ENCODE data around the gene ECHDC3.

Gene ECHDC3

GRCh38 chr10:11704092-11704491, 38.1 kb upstream of the ECHDC3 start:
- Histone ChIP-seq H3K27ac (ENCODE audit: low read depth, low read length) (no peak overlapping the region), H3K27me3 (ENCODE audit: control insufficient read depth, low read length) (no peaks in the 10 kb centered on the region), H4K20me1 (ENCODE audit: control insufficient read depth, insufficient read depth, low read depth, low read length) (no peaks in the 10 kb centered on the region), H3K9me3 (ENCODE audit: control insufficient read depth, insufficient read depth, low read length) (no peaks in the 10 kb centered on the region), H3K4me1 (ENCODE audit: control insufficient read depth, low read length) (peaks cover 11% of the 10 kb centered on the region), H3K9me2 (replicated peaks; ENCODE audit: control insufficient read depth, low read length) (no peaks in the 10 kb centered on the region), H3K36me3 (ENCODE audit: control insufficient read depth, low read length) (no peaks in the 10 kb centered on the region), H3K79me2 (ENCODE audit: control insufficient read depth, low read length) (no peaks in the 10 kb centered on the region), H3F3A (ENCODE audit: control insufficient read depth, insufficient read depth) (no peaks in the 10 kb centered on the region), H3K4me3 (ENCODE audit: low read length) (no peak overlapping the region), H3K4me2 (ENCODE audit: low read length) (no peak overlapping the region)
- no peak for TF ChIP-seq CTCF (IDR thresholded peaks at IDR 0.05; ENCODE audit: low read depth, low read length, poor library complexity, severe bottlenecking)
- TF ChIP-seq EZH2phosphoT487 (IDR thresholded peaks at IDR 0.05; ENCODE audit: borderline replicate concordance, low read length): no peak

GRCh38 chr10:11705722-11706121, 36.5 kb upstream of the ECHDC3 start:
- Histone ChIP-seq H3K4me1 (ENCODE audit: control insufficient read depth, low read length) (no peaks in the 10 kb centered on the region), H3K79me2 (ENCODE audit: control insufficient read depth, low read length) (no peaks in the 10 kb centered on the region), H3K36me3 (ENCODE audit: control insufficient read depth, low read length) (no peaks in the 10 kb centered on the region), H4K20me1 (ENCODE audit: control insufficient read depth, insufficient read depth, low read depth, low read length) (no peaks in the 10 kb centered on the region), H3K9me2 (replicated peaks; ENCODE audit: control insufficient read depth, low read length) (no peaks in the 10 kb centered on the region), H3K4me3 (ENCODE audit: low read length) (no peak overlapping the region), H3K4me2 (ENCODE audit: low read length) (no peak overlapping the region), H3K27me3 (ENCODE audit: control insufficient read depth, low read length) (no peaks in the 10 kb centered on the region), H3F3A (ENCODE audit: control insufficient read depth, insufficient read depth) (no peaks in the 10 kb centered on the region), H3K9me3 (ENCODE audit: control insufficient read depth, insufficient read depth, low read length) (no peaks in the 10 kb centered on the region), H3K27ac (ENCODE audit: low read depth, low read length) (no peak overlapping the region)
- TF ChIP-seq CTCF (IDR thresholded peaks at IDR 0.05; ENCODE audit: low read depth, low read length, poor library complexity, severe bottlenecking) (no peak), EZH2phosphoT487 (IDR thresholded peaks at IDR 0.05; ENCODE audit: borderline replicate concordance, low read length) (no peak)

GRCh38 chr10:11706895-11707567, 35.2 kb upstream of the ECHDC3 start:
- no peaks in the 10 kb centered on the region for H3K9me2 ChIP-seq (replicated peaks; ENCODE audit: control insufficient read depth, low read length)

More at GRCh38 chr10:11706895-11707567, 35.2 kb upstream of the ECHDC3 start:
- Histone ChIP-seq H3K9me3 (ENCODE audit: control insufficient read depth, insufficient read depth, low read length) (no peaks in the 10 kb centered on the region), H3K4me3 (ENCODE audit: low read length) (no peak overlapping the region), H3K36me3 (ENCODE audit: control insufficient read depth, low read length) (no peaks in the 10 kb centered on the region), H3K27me3 (ENCODE audit: control insufficient read depth, low read length) (no peaks in the 10 kb centered on the region), H3K4me2 (ENCODE audit: low read length) (no peak overlapping the region), H3F3A (ENCODE audit: control insufficient read depth, insufficient read depth) (no peaks in the 10 kb centered on the region), H3K4me1 (ENCODE audit: control insufficient read depth, low read length) (no peaks in the 10 kb centered on the region), H4K20me1 (ENCODE audit: control insufficient read depth, insufficient read depth, low read depth, low read length) (no peaks in the 10 kb centered on the region), H3K79me2 (ENCODE audit: control insufficient read depth, low read length) (no peaks in the 10 kb centered on the region), H3K27ac (ENCODE audit: low read depth, low read length) (no peak overlapping the region)
- peak; percentile 29 for TF ChIP-seq CTCF (IDR thresholded peaks at IDR 0.05; ENCODE audit: low read depth, low read length, poor library complexity, severe bottlenecking)
- no peak for TF ChIP-seq EZH2phosphoT487 (IDR thresholded peaks at IDR 0.05; ENCODE audit: borderline replicate concordance, low read length)
